Measurements from ENCODE around the gene FXYD5.

The FXYD5 gene

DNA sequence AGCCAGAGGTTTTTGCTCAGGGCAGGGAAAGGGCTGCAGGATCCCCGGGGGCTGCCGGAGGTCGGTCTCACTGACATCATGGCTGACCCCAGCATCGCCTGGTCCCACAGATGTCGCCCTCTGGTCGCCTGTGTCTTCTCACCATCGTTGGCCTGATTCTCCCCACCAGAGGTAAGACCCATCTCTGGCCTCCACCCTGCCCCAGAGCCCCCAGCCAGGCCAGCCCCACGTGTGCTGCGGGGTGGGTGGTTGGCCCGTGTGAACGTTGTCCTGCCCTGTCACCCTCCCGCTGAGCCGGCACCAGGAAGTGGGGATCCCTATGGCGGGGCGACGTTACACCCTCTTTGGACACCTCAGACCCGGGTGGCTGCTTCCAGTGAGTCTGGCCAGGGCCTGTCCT, 906 bp downstream of the FXYD5 start:
- Histone ChIP-seq H2AFZ (ENCODE audit: low read length) (peak overlapping the region; percentile 97; the same call in 1 of the 2 replicates), H3K27me3 (replicated peaks; ENCODE audit: insufficient read depth, low read length) (no peaks in the 10 kb centered on the region), H3K27ac (ENCODE audit: low read length) (peak overlapping the region; percentile 63; the same call in 1 of the 2 replicates), H3K79me2 (ENCODE audit: low read length) (peaks cover 51% of the 10 kb centered on the region), H3K9me2 (replicated peaks; ENCODE audit: insufficient read depth, low read length) (no peaks in the 10 kb centered on the region), H3K4me2 (ENCODE audit: low read depth, low read length) (peak overlapping the region; percentile 100), H3K4me3 (ENCODE audit: low read length) (peak overlapping the region; percentile 100), H3F3A (ENCODE audit: insufficient read depth, low read length) (no peaks in the 10 kb centered on the region), H3K9me3 (replicated peaks; ENCODE audit: insufficient read depth, low read length) (no peaks in the 10 kb centered on the region), H3K9ac (ENCODE audit: low read length) (peak overlapping the region; percentile 98), H3K36me3 (replicated peaks; ENCODE audit: insufficient read depth, low read length) (peaks cover 8% of the 10 kb centered on the region), H3K4me1 (ENCODE audit: low read length) (peaks cover 11% of the 10 kb centered on the region), H4K20me1 (ENCODE audit: insufficient read depth, low read length) (no peaks in the 10 kb centered on the region)
- TF ChIP-seq EZH2 (optimal IDR thresholded peaks at IDR 0.05; ENCODE audit: low read depth, low read length) = no peak
- TF ChIP-seq, protein P1, sequence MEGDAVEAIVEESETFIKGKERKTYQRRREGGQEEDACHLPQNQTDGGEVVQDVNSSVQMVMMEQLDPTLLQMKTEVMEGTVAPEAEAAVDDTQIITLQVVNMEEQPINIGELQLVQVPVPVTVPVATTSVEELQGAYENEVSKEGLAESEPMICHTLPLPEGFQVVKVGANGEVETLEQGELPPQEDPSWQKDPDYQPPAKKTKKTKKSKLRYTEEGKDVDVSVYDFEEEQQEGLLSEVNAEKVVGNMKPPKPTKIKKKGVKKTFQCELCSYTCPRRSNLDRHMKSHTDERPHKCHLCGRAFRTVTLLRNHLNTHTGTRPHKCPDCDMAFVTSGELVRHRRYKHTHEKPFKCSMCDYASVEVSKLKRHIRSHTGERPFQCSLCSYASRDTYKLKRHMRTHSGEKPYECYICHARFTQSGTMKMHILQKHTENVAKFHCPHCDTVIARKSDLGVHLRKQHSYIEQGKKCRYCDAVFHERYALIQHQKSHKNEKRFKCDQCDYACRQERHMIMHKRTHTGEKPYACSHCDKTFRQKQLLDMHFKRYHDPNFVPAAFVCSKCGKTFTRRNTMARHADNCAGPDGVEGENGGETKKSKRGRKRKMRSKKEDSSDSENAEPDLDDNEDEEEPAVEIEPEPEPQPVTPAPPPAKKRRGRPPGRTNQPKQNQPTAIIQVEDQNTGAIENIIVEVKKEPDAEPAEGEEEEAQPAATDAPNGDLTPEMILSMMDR (IDR thresholded peaks at IDR 0.05; ENCODE audit: low read length) = no peak
- no peak for TF ChIP-seq EZH2phosphoT487 (IDR thresholded peaks at IDR 0.05; ENCODE audit: low read length)
- DNase-seq = no peak

DNA sequence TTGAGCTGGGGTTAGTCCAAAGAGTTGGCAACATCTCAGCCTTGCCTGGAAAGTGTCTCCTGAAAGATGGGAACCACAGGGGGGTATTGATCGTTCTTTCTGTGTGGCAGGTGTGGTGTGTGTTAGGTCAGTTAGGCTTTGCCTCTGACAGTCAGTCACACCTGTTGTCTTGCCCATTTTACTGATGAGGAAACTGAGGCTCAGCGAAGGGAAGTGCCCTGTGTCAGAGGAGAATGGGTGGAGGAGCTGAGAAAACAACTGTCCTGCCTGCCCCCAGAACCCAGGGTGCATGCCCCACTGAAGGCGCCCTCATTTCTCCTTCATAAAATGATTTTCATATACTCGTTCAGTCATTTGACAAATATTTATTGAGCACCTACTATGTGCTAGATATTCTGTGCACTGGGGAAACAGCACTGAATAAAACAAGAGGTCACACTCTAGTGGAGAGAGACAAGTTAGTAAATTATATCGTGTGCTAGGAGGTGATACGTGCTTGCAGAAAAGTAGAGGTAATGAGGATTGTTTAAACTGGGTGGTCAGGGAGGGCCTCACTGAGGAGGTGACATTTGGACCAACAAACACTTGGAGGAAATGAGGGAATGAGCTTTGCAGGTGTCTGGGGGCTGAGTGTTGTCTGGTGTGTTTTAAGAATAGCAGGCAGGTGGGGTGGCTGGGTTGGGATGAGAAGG, 1.6 kb downstream of the FXYD5 start:
- Histone ChIP-seq H3K9me3 (replicated peaks; ENCODE audit: insufficient read depth, low read length) (no peaks in the 10 kb centered on the region), H2AFZ (ENCODE audit: low read length) (no peak overlapping the region), H3K9ac (ENCODE audit: low read length) (peak overlapping the region; percentile 98), H3F3A (ENCODE audit: insufficient read depth, low read length) (no peaks in the 10 kb centered on the region), H3K4me1 (ENCODE audit: low read length) (peaks cover 11% of the 10 kb centered on the region), H4K20me1 (ENCODE audit: insufficient read depth, low read length) (no peaks in the 10 kb centered on the region), H3K36me3 (replicated peaks; ENCODE audit: insufficient read depth, low read length) (peaks cover 8% of the 10 kb centered on the region), H3K27me3 (replicated peaks; ENCODE audit: insufficient read depth, low read length) (no peaks in the 10 kb centered on the region), H3K4me2 (ENCODE audit: low read depth, low read length) (peak overlapping the region; percentile 100), H3K79me2 (ENCODE audit: low read length) (peaks cover 51% of the 10 kb centered on the region), H3K27ac (ENCODE audit: low read length) (no peak overlapping the region), H3K9me2 (replicated peaks; ENCODE audit: insufficient read depth, low read length) (no peaks in the 10 kb centered on the region), H3K4me3 (ENCODE audit: low read length) (peak overlapping the region; percentile 100)
- DNase-seq = no peak
- TF ChIP-seq EZH2 (optimal IDR thresholded peaks at IDR 0.05; ENCODE audit: low read depth, low read length) (no peak), EZH2phosphoT487 (IDR thresholded peaks at IDR 0.05; ENCODE audit: low read length) (no peak)
- TF ChIP-seq, protein P1 (IDR thresholded peaks at IDR 0.05; ENCODE audit: low read length) = no peak

DNA sequence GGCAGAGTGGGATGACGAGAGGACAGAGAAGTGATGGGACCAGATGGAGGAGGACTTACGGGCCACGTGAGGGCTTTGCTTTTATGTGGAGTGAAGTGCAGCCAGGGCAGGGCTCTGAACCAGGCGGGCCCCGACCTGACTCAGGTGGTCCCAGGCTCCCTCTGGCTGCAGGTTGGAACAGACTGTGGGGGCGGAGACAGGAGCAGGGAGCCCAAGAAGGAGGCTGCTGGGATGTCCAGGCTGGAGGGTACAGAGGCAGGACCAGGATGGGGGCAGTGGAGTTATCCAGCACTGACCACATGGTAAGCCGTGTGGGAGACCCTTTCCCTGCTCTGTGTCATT, 2.1 kb downstream of the FXYD5 start:
- Histone ChIP-seq H3K4me2 (ENCODE audit: low read depth, low read length) (peak overlapping the region; percentile 100; the same call in 1 of the 2 replicates), H3F3A (ENCODE audit: insufficient read depth, low read length) (no peaks in the 10 kb centered on the region), H3K27ac (ENCODE audit: low read length) (no peak overlapping the region), H4K20me1 (ENCODE audit: insufficient read depth, low read length) (no peaks in the 10 kb centered on the region), H3K79me2 (ENCODE audit: low read length) (peaks cover 51% of the 10 kb centered on the region), H3K4me1 (ENCODE audit: low read length) (peaks cover 11% of the 10 kb centered on the region), H3K9me2 (replicated peaks; ENCODE audit: insufficient read depth, low read length) (no peaks in the 10 kb centered on the region), H3K4me3 (ENCODE audit: low read length) (no peak overlapping the region), H3K9me3 (replicated peaks; ENCODE audit: insufficient read depth, low read length) (no peaks in the 10 kb centered on the region), H3K36me3 (replicated peaks; ENCODE audit: insufficient read depth, low read length) (peaks cover 8% of the 10 kb centered on the region), H3K27me3 (replicated peaks; ENCODE audit: insufficient read depth, low read length) (no peaks in the 10 kb centered on the region), H2AFZ (ENCODE audit: low read length) (no peak overlapping the region), H3K9ac (ENCODE audit: low read length) (no peak overlapping the region)
- TF ChIP-seq EZH2phosphoT487 (IDR thresholded peaks at IDR 0.05; ENCODE audit: low read length) (no peak), EZH2 (optimal IDR thresholded peaks at IDR 0.05; ENCODE audit: low read depth, low read length) (no peak)
- TF ChIP-seq, protein P1 (IDR thresholded peaks at IDR 0.05; ENCODE audit: low read length) = no peak
- DNase-seq = no peak

Measured in MM.1S (cell line).